ENCODE measurements around the gene PRR5. TPM values are rescaled to one million over a fixed set of nuclear protein-coding genes. Genes with fewer than 3 reads are reported as not detected.

The PRR5 gene
- total and polyA plus RNA-seq, 2 of the 13 experiments (the other 11 are each of a cell fraction or from before 2014, with no cell fraction given) = 11.6 to 27.5 TPM

GRCh38 chr22:44676441-44677352, 25.3 kb upstream of the PRR5 start (continued):
- TF ChIP-seq REPIN1 (CRISPR knock-in tag; IDR thresholded peaks at IDR 0.05; ENCODE audit: borderline replicate concordance, low read depth) (0 out of 2 replicates have a peak, but pooled peaks have one; percentile 38), ZFP36 (IDR thresholded peaks at IDR 0.05; ENCODE audit: borderline replicate concordance, low read depth, low read length, partially characterized antibody) (peak; percentile 32), MEIS2 (CRISPR knock-in tag; IDR thresholded peaks at IDR 0.05) (peak; percentile 59; the same call in 1 of the 2 replicates), AHR (CRISPR knock-in tag; IDR thresholded peaks at IDR 0.05) (no peak), MIXL1 (CRISPR knock-in tag; IDR thresholded peaks at IDR 0.05) (0 out of 2 replicates have a peak, but pooled peaks have one; percentile 23), POLR2A (IDR thresholded peaks at IDR 0.05; ENCODE audit: insufficient read depth in 1 of 2, low read depth in 2 of 2, low read length in 2 of 2) (peak; percentile 87 to 96), MATR3 (CRISPR knock-in tag; IDR thresholded peaks at IDR 0.05) (no peak), TAF1 (CRISPR knock-in tag; IDR thresholded peaks at IDR 0.05) (peak; percentile 83), PPARG (CRISPR knock-in tag; conservative IDR thresholded peaks at IDR 0.05) (peak; percentile 91), SYNCRIP (IDR thresholded peaks at IDR 0.05; ENCODE audit: insufficient read depth, low read depth, low read length) (no peak), IRF1 (CRISPR knock-in tag; IDR thresholded peaks at IDR 0.05; ENCODE audit: low read depth) (no peak), FOXO4 (CRISPR knock-in tag; conservative IDR thresholded peaks at IDR 0.05) (no peak), NR3C1 (CRISPR knock-in tag; IDR thresholded peaks at IDR 0.05) (no peak), POLR2AphosphoS5 (IDR thresholded peaks at IDR 0.05; ENCODE audit: low read depth, low read length) (peak; percentile 83), ATF1 (CRISPR knock-in tag; IDR thresholded peaks at IDR 0.05) (no peak), ZFP82 (CRISPR knock-in tag; IDR thresholded peaks at IDR 0.05; ENCODE audit: borderline replicate concordance) (no peak), MAX (IDR thresholded peaks at IDR 0.05) (peak; percentile 36; the same call in 1 of the 2 replicates), ZNF263 (CRISPR knock-in tag; IDR thresholded peaks at IDR 0.05) (0 out of 2 replicates have a peak, but pooled peaks have one; percentile 21), NFKBIZ (CRISPR knock-in tag; IDR thresholded peaks at IDR 0.05) (no peak), LCORL (IDR thresholded peaks at IDR 0.05) (no peak), LCORL (CRISPR knock-in tag; IDR thresholded peaks at IDR 0.05) (peak; percentile 93), RELA (CRISPR knock-in tag; IDR thresholded peaks at IDR 0.05) (no peak), ZHX1 (CRISPR knock-in tag; IDR thresholded peaks at IDR 0.05; ENCODE audit: low read depth) (peak; percentile 69; the same call in 1 of the 2 replicates), GMEB1 (CRISPR knock-in tag; IDR thresholded peaks at IDR 0.05; ENCODE audit: borderline replicate concordance) (no peak), NFE2L1 (CRISPR knock-in tag; IDR thresholded peaks at IDR 0.05; ENCODE audit: borderline replicate concordance) (peak; percentile 98; the same call in 1 of the 2 replicates)
